Aorta (tissue), 5 donors: Measurements from ENCODE around the gene ATXN7L2. TPM values are rescaled to one million over a fixed set of nuclear protein-coding genes. Genes with fewer than 3 reads are reported as not detected.

ENCODE experiments used
- ATAC-seq: fragments of 200-7000 bp; cut with Tn5 transposase; one replicate; pipeline ENCODE4 v1.9.1; 2022; ENCODE audit warnings: moderate library complexity; ENCODE audit not compliant: low FRiP score
- DNase-seq, 2 donors: peaks; one replicate each; pipeline ENCODE4 v3.0.0-alpha.2; 2020
- H3K27ac ChIP-seq, 2 donors: one replicate each; pipeline ENCODE4 v1.5.1; 2013; ENCODE audit warnings: low read length in 2 of 2, mild to moderate bottlenecking in 2 of 2, moderate library complexity in 2 of 2, control low read depth in 1 of 2, inconsistent platforms in 1 of 2, low read depth in 1 of 2
- H3K27me3 ChIP-seq, 2 donors: one replicate each; pipeline ENCODE4 v1.6.1; 2013; ENCODE audit warnings: control low read depth in 1 of 2, low read length in 1 of 2, mild to moderate bottlenecking in 1 of 2, moderate library complexity in 1 of 2; ENCODE audit not compliant: insufficient read depth in 2 of 2, control insufficient read depth in 1 of 2
- H3K36me3 ChIP-seq, 2 donors: one replicate each; pipeline ENCODE4 v1.6.1; 2013; ENCODE audit warnings: control low read depth in 1 of 2, low read length in 1 of 2, mild to moderate bottlenecking in 1 of 2; ENCODE audit not compliant: insufficient read depth in 2 of 2, control insufficient read depth in 1 of 2
- H3K4me1 ChIP-seq, 2 donors: one replicate each; pipeline ENCODE4 v1.6.1; 2013; ENCODE audit warnings: low read length in 2 of 2, control low read depth in 1 of 2, mild to moderate bottlenecking in 1 of 2, moderate library complexity in 1 of 2; ENCODE audit not compliant: insufficient read depth in 2 of 2, control insufficient read depth in 1 of 2
- H3K4me3 ChIP-seq, 2 donors: one replicate each; pipeline ENCODE4 v1.5.1; 2013; ENCODE audit warnings: low read length in 2 of 2, control low read depth in 1 of 2, mild to moderate bottlenecking in 1 of 2
- H3K9me3 ChIP-seq: one replicate; pipeline ENCODE4 v1.6.1; 2013; ENCODE audit warnings: mild to moderate bottlenecking, low read length; ENCODE audit not compliant: control insufficient read depth
- WGBS, 2 donors: extraction: QIAGEN DNeasy Blood & Tissue Kit; methylation state at CpG; one replicate each; pipeline ENCODE4 v1.1.7; 2013; 5-methylcytosine and 5-hydroxymethylcytosine counted together
- intact Hi-C, 2 donors: fragments of 100-400 bp; cut with DNase I; formaldehyde crosslinking; loops; one replicate each; pipeline versions ENCODE4 v1.14.2 to v1.15.0; 2022
- polyA plus RNA-seq, 2 donors: library from polyadenylated mRNA; stranded (reverse); fragments of 200-250 nt; gene quantifications; one replicate each; pipeline ENCODE4 v1.2.3, GENCODE V29; 2013
- total RNA-seq, 2 donors: library from RNA; stranded (reverse); fragmentation: NEBNext Ultra II Directional; extraction: Animal tissue kit (Norgen Biotek cat#: 25700); gene quantifications; one replicate each; pipeline ENCODE4 v1.2.1, GENCODE V29; 2021
- donor health status: healthy with polysubstance abuse.
- donor health status: Bipolar disorder and iron deficiency.
- donor health status: DM: no; HTN: no; CAD: no.
- donor health status: DM: no; HTN: no; CAD: no.
- donor health status: DM: yes; HTN: yes; CAD: no.

ATXN7L2 gene
- total and polyA plus RNA-seq, 4 donors = 0.63 to 12.5 (median 4.0) TPM

DNA sequence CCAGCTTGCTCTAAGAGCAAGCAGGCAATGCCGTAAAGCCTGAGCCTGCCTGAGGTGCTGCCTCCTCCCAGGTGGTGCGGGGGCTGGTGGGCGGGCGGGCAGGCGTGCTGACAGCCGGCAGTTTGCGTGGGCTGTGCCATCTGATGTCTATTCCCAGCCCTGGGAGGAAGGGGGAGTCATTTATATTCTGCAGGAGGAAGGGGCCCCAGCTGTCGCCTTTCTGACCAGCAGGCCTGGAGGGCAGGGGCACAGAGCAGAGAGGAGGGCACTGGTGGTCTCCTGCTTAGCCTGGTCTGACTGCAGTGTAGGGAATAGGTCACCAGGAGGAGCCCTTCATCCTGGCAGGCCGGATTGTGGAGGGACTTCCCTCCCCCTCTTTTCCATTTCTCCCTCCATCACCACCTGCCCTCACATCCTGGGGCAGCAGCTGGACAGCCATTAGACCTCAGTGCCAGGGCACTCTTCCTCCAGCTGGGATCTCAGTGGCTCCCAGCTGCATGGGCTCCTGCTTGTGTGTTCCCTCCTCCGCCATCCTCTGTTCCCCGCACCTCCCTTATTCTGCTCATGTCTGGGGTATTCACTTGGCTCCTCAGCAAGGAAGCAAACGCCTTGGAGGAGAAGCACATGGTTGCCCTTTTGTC, 14.6 kb downstream of the ATXN7L2 start:
- Histone ChIP-seq H3K9me3 (no peaks in the 10 kb centered on the region), H3K27ac (no peak overlapping the region), H3K36me3 (peaks cover 0 to 4% of the 10 kb centered on the region in 2 donors), H3K4me3 (no peak overlapping the region), H3K4me1 (peaks cover 0 to 3% of the 10 kb centered on the region in 2 donors), H3K27me3 (no peaks in the 10 kb centered on the region)
- DNase-seq (peak in 1 of 2 donors; percentile 13), ATAC-seq (no peak)
- 71 to 72% methylated on average over 12 of the region's 12 CpGs for whole genome bisulfite sequencing, 2 donors
- intact Hi-C loops = loop anchor here in 1 of 2 donors (2.0 kb wide), 1 partner anchor 35 kb away; no protein-coding TSS in a partner anchor

GRCh38 chr1:109499081-109499480, 15.4 kb downstream of the ATXN7L2 start:
- Histone ChIP-seq H3K27me3 (no peaks in the 10 kb centered on the region), H3K9me3 (no peaks in the 10 kb centered on the region), H3K4me3 (no peak overlapping the region), H3K27ac (peak overlapping the region in 1 of 2 donors; percentile 59), H3K36me3 (peaks cover 0 to 4% of the 10 kb centered on the region in 2 donors), H3K4me1 (peaks cover 0 to 3% of the 10 kb centered on the region in 2 donors)
- WGBS, 2 donors = 33 to 37% methylated on average over 7 of the region's 7 CpGs
- intact Hi-C loops = loop anchor here in 1 of 2 donors (2.0 kb wide), 1 partner anchor 34 kb away; no protein-coding TSS in a partner anchor
- ATAC-seq = no peak
- no peak for DNase-seq

DNA sequence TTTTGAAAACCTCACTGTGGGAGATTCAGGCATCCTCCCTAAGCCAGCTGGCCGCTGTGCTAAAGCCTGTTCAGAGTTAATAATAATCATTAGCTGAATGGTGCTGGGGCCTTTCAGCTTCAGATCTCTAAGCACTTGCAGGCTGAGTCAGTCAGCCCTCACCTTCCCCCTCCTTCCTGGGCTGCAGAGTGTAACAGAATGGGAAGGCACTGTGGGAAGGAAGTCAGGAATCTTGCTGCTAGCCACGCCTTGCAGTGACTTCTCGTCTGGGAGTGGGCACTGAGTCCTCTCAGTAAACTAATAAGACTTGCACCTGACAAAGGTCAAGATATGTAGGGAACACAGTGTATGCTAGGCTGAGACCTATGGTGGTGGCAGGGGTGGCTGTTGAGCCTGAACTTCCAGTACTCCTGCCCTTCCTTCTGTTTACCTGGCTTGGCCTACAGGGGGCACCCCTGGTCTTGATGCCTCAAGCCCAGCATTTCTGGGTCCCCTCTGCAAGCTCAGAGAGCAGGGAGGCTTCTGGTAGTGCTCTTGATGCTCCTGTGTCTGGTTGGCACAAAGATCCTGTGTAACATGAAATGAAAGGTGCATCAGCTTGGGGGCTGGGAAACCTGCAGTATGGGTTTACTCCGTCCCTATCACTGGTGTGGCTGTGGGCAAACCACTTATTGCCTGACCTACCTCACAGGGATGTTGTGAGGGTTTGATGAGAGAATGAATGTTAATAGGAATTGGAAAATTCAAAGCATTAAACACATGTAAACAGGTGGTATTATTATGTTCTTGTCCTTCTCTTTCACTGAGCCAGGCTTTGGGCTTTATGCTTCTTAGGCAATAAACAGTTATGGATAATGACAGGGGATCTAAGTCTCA, 16.2 kb downstream of the ATXN7L2 start:
- peak overlapping the region in 1 of 2 donors; percentile 86 for H3K27ac ChIP-seq
- H3K4me1 ChIP-seq = peaks cover 0 to 3% of the 10 kb centered on the region in 2 donors
- no peaks in the 10 kb centered on the region for H3K27me3 ChIP-seq
- H3K9me3 ChIP-seq = no peaks in the 10 kb centered on the region
- peaks cover 0 to 4% of the 10 kb centered on the region in 2 donors for H3K36me3 ChIP-seq
- H3K4me3 ChIP-seq = no peak overlapping the region
- intact Hi-C loops = loop anchor here (2.0 to 5.0 kb wide), 2 partner anchors 33 to 112 kb away; no protein-coding TSS in a partner anchor
- WGBS, 2 donors = 57 to 65% methylated on average over 4 of the region's 4 CpGs
- DNase-seq (no peak), ATAC-seq (no peak)

- Histone ChIP-seq H3K27ac (peak overlapping the region in 1 of 2 donors; percentile 86), H3K36me3 (peaks cover 0 to 2% of the 10 kb centered on the region in 2 donors), H3K4me3 (no peak overlapping the region), H3K27me3 (no peaks in the 10 kb centered on the region), H3K4me1 (peaks cover 0 to 3% of the 10 kb centered on the region in 2 donors), H3K9me3 (no peaks in the 10 kb centered on the region)
- intact Hi-C loops = loop anchor here in 1 of 2 donors (5.0 kb wide), 1 partner anchor 111 kb away; no protein-coding TSS in a partner anchor
- ATAC-seq = no peak
- WGBS, 2 donors = 5% methylated on average over 5 of the region's 5 CpGs
- DNase-seq = no peak
Observed at GRCh38 chr1:109500941-109501381, 17.3 kb downstream of the ATXN7L2 start.

GRCh38 chr1:109501644-109502363, 18.1 kb downstream of the ATXN7L2 start:
- no peak for ATAC-seq
- DNase-seq = no peak
- intact Hi-C loops = loop anchor here in 1 of 2 donors (5.0 kb wide), 1 partner anchor 110 kb away; no protein-coding TSS in a partner anchor
- Histone ChIP-seq H3K27me3 (no peaks in the 10 kb centered on the region), H3K4me3 (no peak overlapping the region), H3K4me1 (peaks cover 0 to 3% of the 10 kb centered on the region in 2 donors), H3K36me3 (no peaks in the 10 kb centered on the region), H3K9me3 (no peaks in the 10 kb centered on the region), H3K27ac (peak overlapping the region in 1 of 2 donors; percentile 73)
- WGBS, 2 donors = 50 to 55% methylated on average over 5 of the region's 5 CpGs

DNA sequence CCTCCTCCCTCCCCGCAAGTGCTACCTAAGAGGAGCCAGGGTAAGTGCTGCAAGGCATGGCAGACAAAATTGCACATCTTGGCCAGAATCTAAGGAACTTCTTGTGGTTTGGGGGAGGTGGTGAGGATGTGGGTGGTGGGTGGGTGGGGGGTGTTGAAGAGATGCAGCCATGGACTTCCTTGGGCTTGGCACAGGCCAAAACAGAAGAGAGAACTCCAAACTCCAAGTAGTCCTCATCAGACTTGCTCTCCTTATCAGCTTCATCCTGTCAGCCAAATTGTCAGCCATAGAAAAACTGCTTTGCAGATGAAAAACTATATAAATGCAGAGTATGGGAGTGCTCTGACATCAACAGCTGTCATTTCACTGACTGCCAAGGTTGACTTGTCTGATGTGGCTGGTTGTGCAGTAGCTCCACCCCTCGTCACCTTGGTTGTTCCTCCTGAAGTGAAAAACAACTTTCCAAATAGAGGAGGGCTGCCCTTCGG, 18.7 kb downstream of the ATXN7L2 start:
- Histone ChIP-seq H3K9me3 (no peaks in the 10 kb centered on the region), H3K36me3 (no peaks in the 10 kb centered on the region), H3K27ac (peak overlapping the region in 1 of 2 donors; percentile 73), H3K4me3 (no peak overlapping the region), H3K4me1 (peaks cover 0 to 3% of the 10 kb centered on the region in 2 donors), H3K27me3 (no peaks in the 10 kb centered on the region)
- intact Hi-C loops = loop anchor here in 1 of 2 donors (5.0 kb wide), 1 partner anchor 110 kb away; no protein-coding TSS in a partner anchor
- ATAC-seq (no peak), DNase-seq (no peak)
- 67 to 78% methylated on average over 3 of the region's 3 CpGs for WGBS, 2 donors

DNA sequence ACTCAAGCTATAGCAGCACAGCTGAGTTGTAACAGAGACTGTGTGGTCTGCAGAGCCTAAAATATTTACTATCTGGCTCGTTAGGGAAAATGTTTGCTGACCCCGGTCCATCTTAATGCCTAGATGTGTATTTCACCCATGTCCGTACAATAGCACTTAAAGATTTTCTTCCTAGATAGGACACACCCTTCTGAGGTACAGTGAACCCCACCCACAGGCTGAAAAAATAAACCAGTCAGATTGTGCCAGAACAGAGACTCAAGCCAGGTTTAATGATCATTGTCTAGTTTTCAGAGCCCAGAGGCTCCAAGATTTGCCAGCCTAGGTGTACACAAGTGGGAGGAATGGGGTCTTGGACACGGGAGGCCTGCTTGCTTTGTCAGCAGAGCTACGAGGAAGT, 20.2 kb downstream of the ATXN7L2 start:
- no peaks in the 10 kb centered on the region for H3K9me3 ChIP-seq
- no peaks in the 10 kb centered on the region for H3K27me3 ChIP-seq
- no peak overlapping the region for H3K27ac ChIP-seq
- DNase-seq (no peak), ATAC-seq (no peak)
- H3K4me3 ChIP-seq = no peak overlapping the region
- peaks cover 0 to 3% of the 10 kb centered on the region in 2 donors for H3K4me1 ChIP-seq
- WGBS, 2 donors = 81 to 82% methylated on average over 5 of the region's 5 CpGs
- H3K36me3 ChIP-seq = no peaks in the 10 kb centered on the region
- intact Hi-C loops = loop anchor here in 1 of 2 donors (5.0 kb wide), 1 partner anchor 108 kb away; no protein-coding TSS in a partner anchor

GRCh38 chr1:109504974-109505373, 21.3 kb downstream of the ATXN7L2 start:
- Histone ChIP-seq H3K4me1 (peaks cover 0 to 3% of the 10 kb centered on the region in 2 donors), H3K27me3 (no peaks in the 10 kb centered on the region), H3K9me3 (no peaks in the 10 kb centered on the region), H3K36me3 (no peaks in the 10 kb centered on the region), H3K27ac (no peak overlapping the region), H3K4me3 (no peak overlapping the region)
- 91 to 94% methylated on average over 1 of the region's 1 CpG for WGBS, 2 donors
- ATAC-seq = no peak
- intact Hi-C loops = loop anchor here in 1 of 2 donors (5.0 kb wide), 1 partner anchor 107 kb away; no protein-coding TSS in a partner anchor
- no peak for DNase-seq
